DMS153 treated with DMSO at 0.1 percent for 48 hours (cell line): ENCODE data around the gene EDNRA.
"Not testable (repeated sequence)": the region's sequence is repeated elsewhere in the genome, so short reads cannot be mapped to it uniquely, and the experiment has no call there.

Experiments
- DNase-seq: peaks from one replicate; lab custom pipeline; 2025; ENCODE audit not compliant: unreplicated experiment; lab: John Stamatoyannopoulos, UW

EDNRA gene

DNA sequence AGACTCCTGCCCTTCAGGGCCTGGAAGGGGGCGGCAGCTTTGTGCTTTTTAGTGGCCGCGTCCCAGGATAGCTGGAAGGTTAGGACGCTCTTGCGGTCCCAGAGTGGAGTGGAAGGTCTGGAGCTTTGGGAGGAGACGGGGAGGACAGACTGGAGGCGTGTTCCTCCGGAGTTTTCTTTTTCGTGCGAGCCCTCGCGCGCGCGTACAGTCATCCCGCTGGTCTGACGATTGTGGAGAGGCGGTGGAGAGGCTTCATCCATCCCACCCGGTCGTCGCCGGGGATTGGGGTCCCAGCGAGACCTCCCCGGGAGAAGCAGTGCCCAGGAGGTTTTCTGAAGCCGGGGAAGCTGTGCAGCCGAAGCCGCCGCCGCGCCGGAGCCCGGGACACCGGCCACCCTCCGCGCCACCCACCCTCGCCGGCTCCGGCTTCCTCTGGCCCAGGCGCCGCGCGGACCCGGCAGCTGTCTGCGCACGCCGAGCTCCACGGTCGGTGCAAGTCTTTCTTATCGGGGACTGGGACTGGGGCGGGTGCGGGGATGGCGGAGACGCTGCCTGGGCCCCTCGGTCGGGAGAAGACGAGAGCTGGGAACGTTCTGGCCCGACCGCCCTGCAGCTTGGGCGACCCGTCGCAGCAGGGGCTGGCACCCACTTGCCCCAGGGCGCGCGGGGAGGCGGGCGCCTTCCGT, at the start of gene EDNRA:
TSS of gene EDNRA (plus strand) at position 207 of the 686 bp plus-strand sequence. CDS start 4,585 bp downstream, outside the sequence.
- no peak for DNase-seq

DNA sequence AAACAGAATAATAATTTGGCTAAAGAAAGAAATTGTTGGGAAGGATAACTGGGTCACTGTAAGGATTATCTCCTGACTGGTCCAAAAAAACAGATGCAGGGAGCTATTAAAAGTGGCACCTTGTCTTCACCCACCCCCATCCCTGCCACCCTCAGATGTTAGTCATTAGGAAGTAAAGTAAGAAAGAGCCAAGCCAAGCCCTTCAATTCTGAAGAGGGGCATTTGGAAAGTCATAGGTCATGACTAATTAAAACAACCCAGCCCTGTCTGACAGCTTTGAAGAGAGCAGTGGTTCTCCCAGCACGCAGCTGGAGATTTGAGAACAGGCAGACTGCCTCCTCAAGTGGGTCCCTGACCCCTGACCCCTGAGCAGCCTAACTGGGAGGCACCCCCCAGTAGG, 46.5 kb upstream of the EDNRA start:
- not testable (repeated sequence) for DNase-seq

DNA sequence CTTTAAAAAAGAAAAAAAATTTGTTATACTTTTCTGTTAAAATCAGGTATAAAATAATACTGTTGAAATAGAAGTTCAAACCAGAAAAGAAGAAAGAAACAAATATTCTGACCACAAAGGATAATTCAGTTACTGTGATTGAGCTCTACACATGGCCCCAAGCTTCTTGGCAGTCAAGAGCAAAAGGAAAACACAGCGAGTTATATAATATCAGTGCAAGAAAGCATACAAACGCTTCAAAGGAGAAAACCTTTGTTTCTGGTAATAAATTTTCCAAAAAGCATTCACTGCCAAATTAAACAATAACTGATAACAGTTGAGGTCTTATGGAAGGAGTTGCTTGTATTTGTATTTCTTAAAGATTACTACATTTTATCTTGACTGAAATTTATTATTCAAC, 40.5 kb upstream of the EDNRA start:
- no peak for DNase-seq

DNA sequence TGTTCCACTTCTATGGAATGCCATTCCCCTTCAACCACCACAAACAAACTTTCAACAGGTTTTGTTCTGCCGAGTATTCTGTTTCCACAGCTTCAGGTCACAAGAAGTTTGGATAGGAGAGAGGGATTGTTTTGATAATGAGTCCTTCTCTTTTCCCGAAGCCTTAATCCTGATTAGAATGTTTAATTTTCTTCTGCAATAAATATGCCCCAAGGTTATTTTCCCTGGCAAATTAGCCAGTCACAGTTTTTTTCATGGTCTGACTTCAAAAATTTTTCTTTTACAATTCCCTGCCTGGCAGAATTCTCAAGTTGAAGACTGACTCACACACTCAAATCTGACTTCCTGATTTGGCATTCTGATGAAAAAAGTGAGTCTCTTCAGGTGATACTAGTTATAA, 33.1 kb upstream of the EDNRA start:
- DNase-seq, result no peak

DNA sequence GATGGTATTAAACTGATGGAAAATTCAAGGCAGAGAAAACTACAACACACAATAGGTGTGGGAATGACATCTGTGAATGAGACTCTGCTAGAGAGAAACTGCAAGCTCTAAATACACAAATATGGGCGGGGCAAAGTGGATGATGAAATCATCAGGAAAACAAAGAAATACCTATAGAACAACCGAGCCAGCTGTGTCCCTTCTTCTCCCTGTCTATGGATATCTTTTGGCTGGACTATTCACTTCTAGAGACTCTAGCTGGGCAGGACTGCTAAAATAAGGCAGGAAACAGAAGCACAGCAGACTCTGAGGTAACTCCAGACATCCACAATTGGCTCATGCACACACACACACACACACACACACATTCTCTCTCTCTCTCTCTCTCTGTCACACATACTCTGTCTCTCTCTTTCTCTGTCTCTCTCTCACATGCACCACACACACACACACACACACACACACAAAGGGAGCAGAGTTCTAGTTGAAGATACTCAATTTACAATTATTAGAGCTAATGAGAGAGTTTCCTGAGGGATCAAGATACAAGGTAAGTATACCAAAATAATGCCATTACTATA, 27.2 kb upstream of the EDNRA start:
- DNase-seq, result no peak

DNA sequence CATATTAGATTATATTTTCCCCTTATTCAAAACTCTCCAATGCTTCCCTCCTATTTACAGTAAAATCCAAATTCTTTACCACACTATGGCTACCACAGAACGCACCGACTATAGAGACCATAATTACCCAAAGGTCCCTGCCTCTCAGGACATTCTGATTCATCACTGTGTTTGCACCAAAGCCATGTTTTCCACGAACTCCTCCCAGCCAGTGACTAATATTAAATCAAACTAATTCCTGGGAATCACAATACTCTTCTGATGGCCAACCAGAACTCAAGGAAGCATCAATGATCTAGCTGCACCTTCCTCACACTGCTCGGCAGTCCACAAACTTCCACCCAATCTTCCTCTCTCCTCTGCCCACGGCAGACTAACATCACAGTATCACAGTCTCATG, 24.2 kb upstream of the EDNRA start:
- no peak for DNase-seq

DNA sequence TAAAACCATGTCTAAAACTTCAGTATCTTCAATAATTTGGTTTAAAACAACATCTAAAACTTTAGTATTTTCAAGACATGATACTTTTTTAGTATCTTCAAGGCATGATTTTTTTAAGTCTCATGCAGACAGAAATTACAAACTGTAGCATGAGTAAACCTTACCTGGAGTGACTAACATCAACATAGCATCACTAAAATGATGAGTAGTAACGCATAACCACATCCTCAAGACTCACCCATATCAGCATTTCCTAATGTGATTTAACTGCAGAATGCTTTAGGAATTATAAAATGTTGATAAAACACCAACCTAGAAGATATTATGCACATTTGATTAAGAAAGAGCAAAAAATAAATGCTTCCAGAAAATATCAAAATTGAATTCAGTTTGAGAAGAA, 19.7 kb upstream of the EDNRA start:
- DNase-seq, result no peak

DNA sequence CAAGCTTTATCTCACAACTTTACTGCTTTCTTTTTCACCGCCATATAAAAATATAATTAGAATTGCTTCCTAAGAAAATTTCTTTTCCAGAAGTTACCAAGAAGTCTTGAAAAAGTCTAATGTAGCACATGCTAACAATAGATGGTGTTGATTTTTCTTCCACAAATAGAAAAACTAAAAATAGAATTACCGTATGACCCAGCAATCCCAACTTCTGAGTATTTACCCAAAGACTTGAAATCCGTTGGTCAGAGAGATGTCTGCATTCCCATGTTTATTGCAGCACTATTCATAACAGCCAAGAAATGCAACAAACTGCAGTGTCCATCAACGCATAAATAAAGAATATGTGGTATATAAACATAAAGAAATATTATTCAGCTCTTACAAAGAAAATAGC, 17.8 kb upstream of the EDNRA start:
- DNase-seq, result no peak

DNA sequence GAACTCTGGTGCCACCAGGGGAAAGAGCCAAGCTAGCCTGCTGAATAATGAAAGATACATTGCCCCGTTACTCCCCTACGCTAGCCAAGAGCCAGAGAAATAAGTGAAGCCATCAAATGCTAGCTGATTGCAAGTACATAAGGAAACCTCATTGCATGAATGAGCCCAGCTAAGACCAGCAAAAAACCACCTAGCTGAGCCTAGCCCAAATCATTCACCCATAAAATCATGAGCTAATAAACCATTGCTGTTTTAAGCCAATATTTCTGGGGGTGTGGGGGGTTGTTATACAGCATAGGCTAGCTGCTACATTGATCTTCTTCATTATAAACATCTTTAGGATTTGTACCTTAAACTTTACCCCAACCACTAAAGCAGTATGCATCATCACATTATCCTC, 15.4 kb upstream of the EDNRA start:
- no peak for DNase-seq

DNA sequence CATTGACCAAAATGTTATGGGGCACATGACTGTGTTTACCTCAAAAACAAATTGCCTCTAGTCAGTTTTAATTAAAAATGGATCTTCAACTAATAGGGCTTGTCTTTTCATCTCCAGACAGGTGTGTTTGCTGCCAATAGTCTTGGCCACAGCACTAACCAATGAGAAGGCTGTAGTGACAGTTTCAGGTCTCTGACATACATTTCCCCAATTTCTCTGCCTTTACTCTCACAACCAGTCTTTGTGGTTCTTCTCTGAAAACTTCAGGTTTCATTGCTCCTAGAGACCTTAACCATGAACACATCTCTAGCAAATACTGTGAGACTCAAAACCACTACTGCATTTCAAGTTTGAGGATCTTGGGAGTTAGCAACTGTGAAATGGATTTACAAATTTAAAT, 3.5 kb upstream of the EDNRA start:
- no peak for DNase-seq

DNA sequence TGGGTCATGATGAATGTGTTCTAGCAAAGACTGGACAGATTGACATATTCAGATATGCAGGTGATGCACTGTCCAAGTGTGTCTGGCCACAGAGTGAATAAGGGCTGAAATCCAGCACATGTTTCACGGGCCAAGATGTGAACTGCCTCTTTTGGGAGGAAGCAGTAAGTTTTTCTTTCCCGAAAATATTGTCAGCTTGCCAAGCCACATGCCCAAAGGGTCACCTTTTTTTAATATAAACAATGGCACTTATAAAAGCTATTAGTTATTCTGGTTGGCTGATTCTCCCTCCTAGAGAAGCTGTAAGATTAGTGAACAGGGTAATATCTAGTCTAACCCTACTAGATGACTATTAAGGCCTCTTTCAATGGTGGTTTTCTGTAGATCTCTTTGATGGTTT, 1.5 kb upstream of the EDNRA start:
- DNase-seq, result no peak

DNA sequence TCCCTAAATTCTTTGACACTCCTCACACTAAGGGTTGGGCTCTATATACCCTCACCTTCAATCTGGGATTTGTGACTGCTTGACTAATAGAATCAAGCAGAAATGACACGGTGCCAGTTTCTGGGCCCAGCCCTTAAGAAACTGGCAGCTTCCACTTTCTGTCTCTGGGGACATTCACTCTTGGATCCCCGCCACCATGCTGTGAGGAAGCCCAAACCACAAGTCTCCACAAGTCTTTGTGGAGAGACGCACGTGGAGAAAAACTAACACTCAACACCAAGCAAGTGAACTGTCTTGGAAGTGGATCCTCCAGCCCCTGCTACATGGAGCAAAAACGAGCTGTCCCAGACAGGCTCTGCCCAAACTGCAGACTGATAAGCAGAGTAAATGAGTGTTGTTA, 1.1 kb upstream of the EDNRA start:
- DNase-seq, result no peak

DNA sequence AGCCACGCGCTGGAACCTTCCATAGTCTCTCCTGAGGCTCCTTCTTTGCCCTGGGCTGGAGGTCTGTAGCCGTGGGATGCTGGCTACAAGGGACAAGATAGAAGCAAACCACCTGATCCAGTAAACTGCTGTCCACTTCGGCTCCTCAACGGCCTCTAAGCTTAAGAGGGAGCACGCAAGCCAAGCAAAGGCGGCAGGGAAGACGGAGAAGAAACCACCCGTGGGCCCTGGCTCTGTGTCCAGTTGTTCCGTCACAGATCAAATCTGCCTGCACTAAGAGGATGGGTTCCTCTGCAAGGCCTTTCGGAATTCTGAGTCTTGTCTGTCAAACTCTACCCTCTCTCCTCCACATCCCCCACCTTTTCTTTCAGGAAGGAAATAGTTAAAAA, 401 bp upstream of the EDNRA start:
- no peak for DNase-seq

DNA sequence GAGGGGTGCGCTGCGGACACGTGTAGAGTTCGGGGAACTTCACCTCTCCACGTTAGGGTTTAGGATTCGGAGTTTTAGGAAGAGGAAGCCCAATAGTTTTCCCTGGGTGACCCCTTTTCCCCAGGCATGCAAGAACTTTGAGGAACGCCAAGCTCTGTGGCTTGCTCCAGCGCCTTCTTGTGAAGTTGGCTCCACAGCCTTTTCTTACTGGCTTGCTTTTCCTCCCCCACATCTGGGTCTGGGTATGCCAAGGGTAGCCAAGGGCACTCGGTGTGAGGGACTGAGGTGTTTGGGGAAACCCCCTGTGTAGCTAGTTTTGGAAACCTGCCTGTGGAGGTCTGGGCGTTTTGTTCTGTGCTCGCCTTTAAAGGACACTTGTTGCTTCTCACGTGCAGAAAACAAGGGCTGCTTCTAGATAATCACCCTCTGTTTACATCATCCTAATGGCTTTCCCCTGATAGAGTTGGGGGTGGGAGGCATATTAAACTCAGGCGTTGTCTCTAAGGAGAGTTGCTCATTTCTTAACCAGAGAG, 746 bp downstream of the EDNRA start:
- DNase-seq, result no peak

DNA sequence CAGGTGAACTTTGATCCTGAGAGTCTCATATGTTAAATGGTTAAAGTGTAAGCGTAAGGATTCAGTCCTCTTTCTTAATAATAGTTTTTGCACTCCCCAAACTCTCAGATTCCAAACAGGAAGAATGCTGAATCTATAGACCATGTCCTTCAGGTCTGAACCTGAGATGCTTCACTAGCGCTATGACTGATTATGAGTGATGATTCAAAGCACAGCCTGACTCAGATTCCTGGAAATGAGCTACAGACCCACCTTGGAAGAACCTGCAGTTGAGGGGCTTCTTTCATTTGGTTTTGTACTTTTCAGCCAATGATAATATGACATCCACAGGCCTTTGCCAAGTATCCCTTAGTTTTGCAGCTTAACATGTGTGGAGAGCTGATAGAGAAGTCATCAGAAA, 1.4 kb downstream of the EDNRA start:
- no peak for DNase-seq

DNA sequence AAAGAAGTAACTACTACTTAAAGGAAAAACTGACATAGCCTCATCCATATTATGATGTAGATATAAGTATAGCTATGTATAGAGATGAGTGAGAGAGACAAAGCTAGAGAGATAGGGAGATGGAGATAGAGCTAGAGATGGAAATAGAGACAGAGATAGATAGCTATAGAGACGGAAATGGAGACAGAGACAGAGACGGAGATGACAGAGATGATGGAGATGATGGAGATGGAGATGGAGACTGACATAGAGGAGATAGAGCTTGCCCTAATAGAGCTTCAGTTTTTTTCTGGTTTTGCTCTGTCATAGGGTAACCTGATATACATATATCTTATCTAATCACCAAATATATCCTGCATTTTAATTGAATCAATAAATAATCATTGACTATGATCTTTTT, 4.3 kb downstream of the EDNRA start:
- DNase-seq, result no peak

DNA sequence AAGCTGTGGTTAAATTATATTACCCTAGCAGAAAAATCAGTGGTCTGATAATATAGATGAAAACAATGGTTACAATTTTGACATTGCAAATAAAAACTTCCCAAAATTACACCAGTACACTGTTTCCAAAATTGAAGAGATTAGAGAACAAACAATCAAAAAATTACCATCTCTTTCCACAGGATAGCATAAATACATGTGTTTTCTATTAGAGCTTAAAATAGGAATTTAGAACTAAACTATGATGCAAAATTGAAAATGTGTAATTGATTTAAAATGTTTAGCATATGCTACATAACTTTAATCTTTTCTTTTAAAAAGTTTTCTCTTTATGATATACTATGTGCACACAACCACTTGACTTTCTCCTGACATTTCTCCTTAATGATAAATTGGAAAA, 6.7 kb downstream of the EDNRA start:
- no peak for DNase-seq

DNA sequence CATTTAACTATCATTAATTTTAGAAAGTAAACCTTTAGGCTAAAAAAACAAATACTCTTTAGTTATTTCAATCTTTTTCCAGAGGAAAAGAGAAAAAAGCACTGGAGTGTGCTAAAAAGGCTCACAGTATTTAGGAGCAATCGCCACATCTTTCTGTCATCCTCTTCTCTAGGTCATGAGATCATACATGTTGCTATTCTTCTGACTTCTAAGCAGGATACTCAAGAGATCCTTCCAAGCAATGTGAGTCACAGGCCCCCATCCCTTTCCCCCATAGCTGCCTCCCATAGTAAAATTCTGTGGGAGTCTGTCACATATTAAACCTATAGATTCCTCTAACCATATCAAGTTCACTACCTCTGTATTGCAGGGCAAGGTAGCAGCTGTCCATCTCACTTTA, 7.7 kb downstream of the EDNRA start:
- DNase-seq, result no peak

DNA sequence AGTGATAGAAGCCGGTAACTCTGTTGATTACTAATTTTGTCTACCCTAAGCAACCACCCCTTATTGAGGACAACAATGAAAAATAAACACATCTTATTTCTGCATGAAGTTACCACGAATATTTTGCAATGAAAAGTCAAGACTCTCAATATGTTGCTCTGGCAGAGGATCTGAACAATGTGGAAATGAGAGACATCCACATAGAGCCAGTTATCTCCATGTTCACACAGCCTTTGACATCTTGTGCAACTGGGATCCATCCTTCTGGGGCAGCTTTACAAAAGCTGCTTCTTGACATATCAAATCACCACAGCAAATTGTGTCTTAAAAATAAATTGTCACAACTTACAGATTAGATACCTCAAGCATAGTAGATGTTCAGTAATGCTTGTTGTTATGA, 10.2 kb downstream of the EDNRA start:
- no peak for DNase-seq

DNA sequence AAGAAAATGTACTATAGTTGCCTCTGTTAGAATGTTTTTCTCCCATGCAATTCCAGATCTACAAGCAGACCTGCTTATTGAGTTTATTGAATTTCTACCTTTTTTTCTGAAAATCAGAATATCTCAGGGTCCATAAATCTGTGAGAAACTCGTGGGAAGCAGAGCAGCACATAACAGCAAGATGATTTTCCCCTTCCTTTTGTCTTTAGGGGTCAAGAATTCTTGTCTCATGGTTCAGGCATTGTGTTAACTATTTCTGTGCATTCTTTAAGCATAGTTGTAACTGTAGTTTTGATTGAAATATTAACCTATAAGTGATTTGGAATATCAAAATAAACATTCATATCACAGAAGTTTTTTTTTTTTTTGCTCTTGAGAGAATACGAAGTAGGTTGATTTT, 11.4 kb downstream of the EDNRA start:
- DNase-seq, result no peak

DNA sequence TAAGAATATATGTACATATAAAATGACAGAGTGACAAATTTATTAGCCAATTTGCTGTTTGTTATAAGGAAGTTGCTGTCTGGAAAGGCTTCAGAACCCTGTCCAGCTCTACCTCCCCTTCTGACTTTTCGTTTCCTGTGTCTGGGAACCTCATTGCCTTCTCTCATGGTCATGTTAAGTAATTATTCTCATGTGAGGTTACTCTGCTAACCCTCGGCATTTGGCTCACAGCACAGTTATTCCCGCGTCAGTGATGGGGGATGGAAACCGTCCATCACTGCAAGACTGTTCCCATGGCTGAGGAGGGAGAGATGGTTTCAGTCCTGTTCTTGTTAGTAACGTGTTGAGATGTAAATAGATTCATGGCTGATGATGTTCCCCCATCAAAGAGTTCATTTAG, 11.9 kb downstream of the EDNRA start:
- no peak for DNase-seq

DNA sequence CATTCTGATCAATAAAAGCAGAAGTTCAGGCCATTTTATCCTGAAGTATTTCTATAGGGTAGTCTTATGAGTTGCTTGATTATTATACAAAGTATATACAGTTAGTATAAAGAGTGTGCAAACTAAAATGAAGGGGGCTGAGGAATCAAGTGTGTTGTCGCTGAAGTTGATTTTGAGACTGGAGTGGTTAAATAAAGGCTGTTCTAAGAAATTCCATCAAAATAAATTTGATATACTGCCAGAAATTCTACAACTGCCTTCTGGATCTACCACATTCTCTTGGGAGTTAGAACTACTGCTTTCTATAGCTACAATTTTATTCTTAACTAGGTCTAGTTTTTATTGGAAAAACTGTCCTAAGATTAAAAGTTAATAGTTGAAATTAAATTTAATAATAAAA, 12.4 kb downstream of the EDNRA start:
- DNase-seq, result no peak

DNA sequence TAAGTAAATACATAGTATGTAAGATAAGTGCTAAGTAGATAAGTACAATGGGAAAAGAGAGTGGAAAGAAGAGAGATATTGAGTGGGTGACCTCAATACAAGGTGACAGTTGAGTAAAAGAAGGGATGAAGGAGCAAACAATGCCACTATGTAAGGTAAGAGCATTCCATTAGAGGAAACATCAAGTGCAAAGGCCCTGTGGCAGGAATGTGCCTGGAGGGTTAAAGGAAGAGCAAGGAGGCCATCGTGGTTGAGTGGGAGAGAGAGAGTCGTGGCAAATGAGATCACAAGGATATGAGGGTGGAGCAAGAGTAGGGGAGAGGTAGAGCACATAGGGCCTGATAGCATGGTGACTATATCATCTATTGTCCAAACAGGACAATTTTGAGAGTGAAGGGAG, 13.4 kb downstream of the EDNRA start:
- no peak for DNase-seq
